Sigmoid colon (tissue), 4 donors: Measurements from ENCODE around the gene EBF4.

ENCODE experiments used
- CTCF ChIP-seq, 4 experiments: fragments of 450-650 bp in 3 of 4; fragments of 200-600 bp in 1 of 4; IDR thresholded peaks; one replicate each; pipeline ENCODE4 v1.5.1; 2016 to 2019; ENCODE audit warnings: antibody characterized with exemption in 4 of 4, mild to moderate bottlenecking in 3 of 4, moderate library complexity in 2 of 4
- POLR2A ChIP-seq, 2 donors: fragments of 450-650 bp; IDR thresholded peaks; one replicate each; pipeline ENCODE4 v1.6.1; 2016; ENCODE audit warnings: antibody characterized with exemption in 2 of 2, mild to moderate bottlenecking in 2 of 2, moderate library complexity in 2 of 2
- POLR2AphosphoS5 ChIP-seq, 4 donors: sonication (generic); formaldehyde crosslinking; IDR thresholded peaks; one replicate each; pipeline ENCODE4 v1.6.1; 2017; ENCODE audit warnings: antibody characterized with exemption in 4 of 4

DNA sequence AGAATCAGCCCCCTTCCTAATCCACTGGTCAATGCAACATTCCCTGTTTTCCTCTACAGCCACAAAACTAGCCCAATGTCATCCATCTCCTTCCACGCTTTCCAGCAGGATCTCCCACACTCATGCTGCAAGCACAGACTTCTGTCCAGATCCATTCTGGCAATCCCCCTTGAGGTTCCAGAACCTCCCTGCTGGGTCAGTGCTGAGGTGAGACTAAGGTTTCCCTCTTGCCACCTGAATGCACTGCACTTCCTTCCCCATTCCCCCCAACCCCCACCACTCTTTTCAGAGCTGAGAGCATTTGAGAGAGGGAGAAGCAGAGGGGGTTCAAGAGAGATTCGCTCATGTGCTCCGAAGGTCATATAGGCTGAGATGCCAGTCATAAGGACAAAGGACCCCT is 43.9 kb downstream of the EBF4 start:
- TF ChIP-seq POLR2A (IDR thresholded peaks at IDR 0.05), result no peak
- TF ChIP-seq POLR2AphosphoS5 (IDR thresholded peaks at IDR 0.05), result no peak
- no peak for TF ChIP-seq CTCF (IDR thresholded peaks at IDR 0.05)
